IPS-20b (cell line): ENCODE measurements around the gene CFHR2.
A peak's percentile ranks its signal among the peaks of the same experiment; 100 is the strongest.
"Not testable (repeated sequence)": the region's sequence is repeated elsewhere in the genome, so short reads cannot be mapped to it uniquely, and the experiment has no call there.

ENCODE experiments used
- H3K27ac ChIP-seq: one replicate; pipeline ENCODE4 v1.5.1; 2013; ENCODE audit warnings: low read length
- H3K27me3 ChIP-seq: 2 replicates; pipeline ENCODE4 v1.6.1; 2013; ENCODE audit warnings: mild to moderate bottlenecking, low read length, inconsistent platforms; ENCODE audit not compliant: insufficient read depth
- H3K36me3 ChIP-seq: 2 replicates; pipeline ENCODE4 v1.6.1; 2013; ENCODE audit warnings: low read depth, mild to moderate bottlenecking, inconsistent platforms, low read length, moderate library complexity; ENCODE audit not compliant: insufficient read depth
- H3K4me1 ChIP-seq: 2 replicates; pipeline ENCODE4 v1.6.1; 2013; ENCODE audit warnings: mild to moderate bottlenecking, control low read depth, inconsistent platforms, low read length, moderate library complexity; ENCODE audit not compliant: insufficient read depth
- H3K4me3 ChIP-seq: 2 replicates; pipeline ENCODE4 v1.5.1; 2013; ENCODE audit warnings: mild to moderate bottlenecking, low read length, inconsistent platforms
- H3K9ac ChIP-seq: 2 replicates; pipeline ENCODE4 v1.6.1; 2013; ENCODE audit warnings: low read depth, mild to moderate bottlenecking, inconsistent platforms, low read length, moderate library complexity
- H3K9me3 ChIP-seq: 2 replicates; pipeline ENCODE4 v1.6.1; 2013; ENCODE audit warnings: mild to moderate bottlenecking, low read depth, low read length, inconsistent platforms; ENCODE audit not compliant: insufficient read depth

Gene CFHR2

DNA sequence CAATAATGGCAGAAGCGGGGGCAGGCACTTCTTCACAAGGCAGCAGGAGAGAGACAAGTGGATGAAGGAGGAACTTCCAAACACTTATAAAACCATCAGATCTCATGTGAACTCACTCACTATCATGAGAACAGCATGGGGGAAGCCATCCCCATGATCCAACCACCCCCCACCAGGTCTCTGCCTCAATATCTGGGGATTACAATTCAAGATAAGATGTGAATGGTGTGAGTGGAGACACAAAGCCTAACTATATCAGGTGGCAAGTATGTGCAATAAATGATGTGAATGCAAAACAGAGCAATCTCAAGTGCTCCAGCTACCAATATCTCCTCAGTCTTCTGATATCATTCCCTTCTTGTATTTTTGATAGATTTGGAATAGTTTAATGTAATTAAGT is 12.4 kb downstream of the CFHR2 start:
- Histone ChIP-seq H3K9ac (no peak overlapping the region), H3K27ac (no peak overlapping the region), H3K36me3 (no peaks in the 10 kb centered on the region), H3K4me3 (no peak overlapping the region), H3K27me3 (no peaks in the 10 kb centered on the region), H3K9me3 (no peaks in the 10 kb centered on the region), H3K4me1 (no peaks in the 10 kb centered on the region; the same call in 1 of the 2 replicates)

DNA sequence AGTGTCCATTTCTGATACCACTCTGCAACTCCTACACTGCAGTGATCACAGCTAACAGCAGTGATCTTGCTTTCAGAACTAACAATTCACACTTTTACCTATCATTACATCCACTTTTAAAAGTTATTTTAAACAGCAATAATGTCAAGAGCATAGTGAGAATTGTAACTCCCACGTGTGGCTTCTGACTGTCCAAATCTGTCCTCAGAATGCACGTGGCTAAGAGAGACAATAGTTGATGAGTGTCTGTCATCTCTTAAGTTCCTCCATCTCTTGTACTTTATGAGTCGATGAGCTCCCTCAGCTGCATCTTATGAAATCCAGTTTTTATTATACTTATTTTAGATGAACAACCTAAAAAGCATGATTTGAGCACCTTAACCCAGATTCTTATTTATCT is 17.3 kb downstream of the CFHR2 start:
- H3K4me1 ChIP-seq = no peaks in the 10 kb centered on the region
- H3K27me3 ChIP-seq = no peaks in the 10 kb centered on the region
- no peaks in the 10 kb centered on the region for H3K9me3 ChIP-seq
- H3K36me3 ChIP-seq = no peaks in the 10 kb centered on the region
- H3K9ac ChIP-seq = no peak overlapping the region
- no peak overlapping the region for H3K4me3 ChIP-seq
- H3K27ac ChIP-seq = no peak overlapping the region

DNA sequence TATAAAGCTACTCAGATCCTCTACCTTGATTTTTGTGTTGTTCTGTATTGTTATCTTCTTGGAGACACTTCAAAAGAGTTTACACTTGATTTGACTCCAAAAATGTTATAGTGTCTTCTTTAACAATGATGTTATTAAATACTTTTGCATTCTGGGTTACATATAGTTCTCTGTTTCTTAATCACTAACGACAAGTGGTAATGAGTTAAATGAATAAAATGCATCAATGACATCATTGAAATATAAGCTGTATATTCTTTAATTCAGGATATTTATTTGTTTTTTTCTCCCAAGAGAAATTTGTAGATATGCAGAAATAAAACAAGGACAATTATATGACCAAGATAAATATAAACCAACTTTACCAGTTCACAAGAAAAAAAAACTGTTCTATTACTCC is 26.6 kb downstream of the CFHR2 start:
- Histone ChIP-seq H3K4me1 (no peaks in the 10 kb centered on the region), H3K27ac (no peak overlapping the region), H3K9ac (no peak overlapping the region), H3K36me3 (no peaks in the 10 kb centered on the region), H3K27me3 (no peaks in the 10 kb centered on the region), H3K4me3 (no peak overlapping the region), H3K9me3 (no peaks in the 10 kb centered on the region)

DNA sequence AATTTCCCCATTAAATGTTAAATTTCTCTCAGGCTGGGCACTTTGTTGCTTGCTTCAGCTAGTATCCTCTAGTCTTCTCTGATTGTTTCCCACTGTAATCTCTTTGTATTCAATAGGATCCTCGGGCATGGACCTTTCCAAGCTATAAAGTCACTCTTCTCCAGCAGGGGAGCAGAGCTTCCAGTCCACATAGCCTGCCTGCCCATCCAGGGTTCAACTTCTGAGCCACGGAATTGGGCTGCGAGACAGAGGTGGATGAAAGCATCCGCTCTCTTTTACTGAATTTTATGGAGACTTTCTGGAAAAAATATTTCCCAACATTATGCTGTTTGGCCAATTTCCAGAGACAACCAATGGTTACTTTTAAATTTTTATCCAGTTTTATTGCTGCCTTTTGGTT is 32.7 kb downstream of the CFHR2 start:
- no peak overlapping the region for H3K4me3 ChIP-seq
- no peaks in the 10 kb centered on the region for H3K36me3 ChIP-seq
- H3K27ac ChIP-seq = no peak overlapping the region
- no peaks in the 10 kb centered on the region for H3K27me3 ChIP-seq
- H3K9me3 ChIP-seq = no peaks in the 10 kb centered on the region
- no peaks in the 10 kb centered on the region; the same call in 1 of the 2 replicates for H3K4me1 ChIP-seq
- no peak overlapping the region for H3K9ac ChIP-seq

DNA sequence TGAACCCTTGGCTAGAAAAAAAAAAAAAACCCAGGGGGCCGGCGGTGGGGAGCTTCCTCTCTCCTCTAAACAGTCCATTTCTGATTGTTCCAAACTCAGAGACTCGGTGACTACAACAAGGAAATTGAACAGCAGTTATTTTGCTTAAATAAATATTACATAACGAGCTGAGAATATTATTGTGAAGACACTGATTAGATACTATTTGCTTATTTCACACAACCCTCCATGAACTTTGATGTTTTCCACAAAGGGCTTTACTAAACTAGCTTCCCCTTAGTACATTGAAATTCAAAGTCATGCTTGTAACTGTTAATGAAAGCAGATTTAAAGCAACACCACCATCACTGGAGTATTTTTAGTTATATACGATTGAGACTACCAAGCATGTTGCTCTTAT is 33.7 kb downstream of the CFHR2 start, which contains the start of gene CFHR5:
Gene CFHR5, plus strand, starts transcription at position 279 of the 400 bp plus-strand sequence. Its CDS starts 109 bp downstream, at position 388.
- Histone ChIP-seq H3K4me3 (no peak within 1 kb of the TSS), H3K9me3 (no peaks in the 10 kb centered on the region), H3K4me1 (no peaks in the 10 kb centered on the region; the same call in 1 of the 2 replicates), H3K27me3 (no peaks in the 10 kb centered on the region), H3K9ac (no peak within 1 kb of the TSS), H3K27ac (no peak within 1 kb of the TSS), H3K36me3 (no peaks in the 10 kb centered on the region)

DNA sequence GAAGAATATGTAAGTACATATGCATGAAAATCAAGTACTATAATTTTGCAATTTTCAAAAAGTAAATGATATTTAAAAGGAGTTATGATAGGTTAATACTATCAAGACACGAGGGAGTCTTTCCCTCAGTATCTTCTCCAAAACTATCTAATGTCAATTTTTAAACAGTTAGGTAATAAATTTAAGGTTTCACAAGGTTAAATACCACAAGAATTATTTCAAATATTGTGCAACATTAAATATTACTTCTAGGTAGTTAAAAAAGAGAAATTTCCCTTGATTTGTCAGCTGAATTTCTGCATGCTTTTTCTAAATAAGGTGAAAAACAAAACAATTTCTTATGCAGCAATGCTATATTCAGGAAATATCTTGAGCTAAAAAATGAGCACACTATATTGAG is 37.3 kb downstream of the CFHR2 start:
- Histone ChIP-seq H3K27me3 (no peaks in the 10 kb centered on the region), H3K9ac (no peak overlapping the region), H3K9me3 (no peaks in the 10 kb centered on the region), H3K4me1 (no peaks in the 10 kb centered on the region; the same call in 1 of the 2 replicates), H3K4me3 (no peak overlapping the region), H3K27ac (no peak overlapping the region), H3K36me3 (no peaks in the 10 kb centered on the region)

DNA sequence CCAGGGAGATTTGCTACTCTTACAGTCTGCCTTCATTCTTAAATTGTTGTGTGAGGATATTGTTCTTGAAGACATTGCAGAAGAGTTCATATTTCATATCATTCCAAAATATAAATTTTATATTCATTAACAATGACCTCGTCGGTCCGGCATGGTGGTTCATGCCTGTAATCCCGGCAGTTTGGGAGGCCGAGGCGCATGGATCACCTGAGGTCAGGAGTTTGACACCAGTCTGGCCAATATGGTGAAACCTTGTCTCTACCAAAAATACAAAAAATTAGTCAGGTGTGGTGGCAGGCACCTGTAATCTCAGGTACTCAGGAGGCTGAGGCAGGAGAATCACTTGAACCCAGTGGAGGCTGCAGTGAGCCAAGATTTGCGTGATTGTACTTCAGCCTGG is 38.7 kb downstream of the CFHR2 start:
- not testable (repeated sequence) for H3K9me3 ChIP-seq, H3K4me3 ChIP-seq, H3K9ac ChIP-seq, H3K27ac ChIP-seq, H3K4me1 ChIP-seq, H3K27me3 ChIP-seq, H3K36me3 ChIP-seq

DNA sequence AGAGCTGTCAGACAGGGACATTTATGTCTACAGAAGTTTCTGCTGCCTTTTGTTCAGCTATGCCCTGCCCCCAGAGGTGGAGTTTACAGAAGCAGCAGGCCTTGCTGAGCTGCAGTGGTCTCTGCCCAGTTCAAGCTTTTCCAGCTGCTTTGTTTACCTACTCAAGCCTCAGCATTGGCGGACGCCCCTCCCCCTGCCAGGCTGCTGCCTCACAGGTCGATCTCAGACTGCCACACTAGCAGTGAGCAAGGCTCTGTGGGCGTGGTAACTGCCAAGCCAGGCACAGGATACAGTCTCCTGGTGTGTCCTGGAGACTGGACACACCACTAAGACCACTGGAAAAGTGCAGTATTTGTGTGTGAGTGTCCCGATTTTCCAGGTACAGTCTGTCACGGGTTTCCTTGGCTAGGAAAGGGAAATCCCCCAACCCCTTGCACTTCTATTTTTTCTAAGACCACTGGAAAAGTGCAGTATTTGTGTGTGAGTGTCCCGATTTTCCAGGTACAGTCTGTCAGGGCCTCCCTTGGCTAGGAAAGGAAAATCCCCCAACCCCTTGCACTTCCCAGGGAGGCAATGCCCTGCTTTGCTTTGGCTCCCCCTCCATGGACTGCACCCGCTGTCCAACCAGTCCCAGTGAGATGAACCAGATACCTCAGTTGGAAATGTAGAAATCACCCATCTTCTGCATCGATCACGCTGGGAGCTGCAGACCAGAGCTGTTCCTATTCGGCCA is 48.5 kb downstream of the CFHR2 start:
- peak overlapping the region; percentile 28; the same call in 1 of the 2 replicates for H3K4me3 ChIP-seq
- not testable (repeated sequence) for H3K27me3 ChIP-seq, H3K36me3 ChIP-seq, H3K9me3 ChIP-seq, H3K27ac ChIP-seq, H3K4me1 ChIP-seq, H3K9ac ChIP-seq

DNA sequence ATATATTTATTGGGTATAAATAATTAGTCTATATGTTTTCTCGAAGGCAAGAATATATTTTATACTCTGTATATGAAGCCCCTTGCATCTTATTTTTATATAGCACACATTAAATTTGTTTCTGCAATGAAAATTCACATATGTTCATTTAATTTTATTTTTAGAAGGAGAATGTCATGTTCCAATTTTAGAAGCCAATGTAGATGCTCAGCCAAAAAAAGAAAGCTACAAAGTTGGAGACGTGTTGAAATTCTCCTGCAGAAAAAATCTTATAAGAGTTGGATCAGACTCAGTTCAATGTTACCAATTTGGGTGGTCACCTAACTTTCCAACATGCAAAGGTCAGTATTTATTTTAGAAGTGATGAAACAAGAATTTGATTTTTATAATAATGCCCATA is 50.4 kb downstream of the CFHR2 start:
- Histone ChIP-seq H3K27ac (no peak overlapping the region), H3K9me3 (no peaks in the 10 kb centered on the region)

DNA sequence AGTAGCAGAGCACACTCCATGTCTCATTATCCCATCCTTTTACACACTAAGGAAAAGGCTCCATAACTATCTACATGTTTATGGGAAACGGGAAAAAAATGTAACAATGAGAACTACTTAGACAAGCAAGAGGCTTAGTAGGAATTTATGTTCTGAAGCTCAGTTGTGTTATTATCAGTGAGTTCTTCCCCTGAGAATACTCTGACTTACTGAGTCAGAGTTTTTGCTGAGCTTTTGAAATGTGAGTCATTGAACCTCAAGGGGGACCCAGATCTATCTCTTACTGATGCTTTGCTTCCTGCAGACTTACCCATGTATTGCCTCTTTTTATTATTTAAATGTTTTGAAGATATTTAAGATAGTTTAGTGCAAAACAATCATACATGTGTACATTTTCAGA is 53.9 kb downstream of the CFHR2 start:
- H3K9ac ChIP-seq = no peak overlapping the region
- no peak overlapping the region for H3K27ac ChIP-seq
- no peak overlapping the region for H3K4me3 ChIP-seq
- H3K4me1 ChIP-seq = no peaks in the 10 kb centered on the region
- H3K36me3 ChIP-seq = no peaks in the 10 kb centered on the region
- H3K9me3 ChIP-seq = no peaks in the 10 kb centered on the region
- no peaks in the 10 kb centered on the region for H3K27me3 ChIP-seq

More for the DNA sequence above, 50.4 kb downstream of the CFHR2 start:
- Histone ChIP-seq H3K4me3 (no peak overlapping the region), H3K9ac (no peak overlapping the region), H3K4me1 (peaks cover 4% of the 10 kb centered on the region; the same call in 1 of the 2 replicates), H3K36me3 (no peaks in the 10 kb centered on the region), H3K27me3 (no peaks in the 10 kb centered on the region)

DNA sequence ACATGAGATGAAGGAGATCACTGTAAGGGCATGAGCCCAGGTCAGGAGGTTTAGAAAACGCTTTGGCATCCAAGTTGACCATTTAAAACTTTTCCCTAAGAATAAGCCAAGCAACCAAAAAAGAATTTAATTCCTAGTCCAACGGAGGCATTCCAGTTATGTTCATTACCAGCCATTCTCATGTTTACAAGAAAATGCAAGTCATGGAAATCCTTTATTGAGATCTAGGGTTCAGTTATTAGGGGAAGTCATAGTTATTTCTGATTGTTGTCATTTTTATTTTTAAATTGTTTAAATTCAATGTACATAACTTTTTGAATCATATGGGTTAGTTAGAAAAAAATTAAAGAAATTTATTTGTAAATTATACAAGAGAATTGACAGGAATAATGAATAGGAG is 58.3 kb downstream of the CFHR2 start:
- H3K27me3 ChIP-seq = no peaks in the 10 kb centered on the region

DNA sequence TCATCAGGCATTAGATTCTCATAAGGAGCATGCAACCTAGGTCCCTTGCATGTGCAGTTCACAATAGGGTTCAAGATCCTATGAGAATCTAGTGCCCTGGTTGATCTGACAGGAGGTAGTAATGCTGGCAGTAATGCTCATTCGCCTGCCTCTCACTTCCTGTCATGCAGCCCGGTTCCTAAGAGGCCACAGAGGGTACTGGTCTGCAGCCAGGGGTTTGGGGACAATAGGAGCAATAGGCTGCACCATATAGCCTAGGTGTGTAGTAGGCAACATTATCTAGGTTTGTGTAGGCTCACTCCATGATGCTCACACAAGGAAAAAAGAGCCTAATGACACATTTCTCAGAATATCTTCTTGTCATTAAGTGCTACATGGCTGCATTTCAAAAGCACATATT is 59.6 kb downstream of the CFHR2 start:
- Histone ChIP-seq H3K9ac (no peak overlapping the region), H3K9me3 (no peaks in the 10 kb centered on the region), H3K4me1 (no peaks in the 10 kb centered on the region), H3K27me3 (no peaks in the 10 kb centered on the region), H3K27ac (no peak overlapping the region), H3K4me3 (no peak overlapping the region), H3K36me3 (no peaks in the 10 kb centered on the region)

More for the DNA sequence above, 58.3 kb downstream of the CFHR2 start:
- no peak overlapping the region for H3K27ac ChIP-seq
- H3K4me3 ChIP-seq = no peak overlapping the region
- no peaks in the 10 kb centered on the region for H3K9me3 ChIP-seq
- H3K9ac ChIP-seq = no peak overlapping the region
- no peaks in the 10 kb centered on the region for H3K36me3 ChIP-seq
- H3K4me1 ChIP-seq = no peaks in the 10 kb centered on the region
